ENCODE data around the gene HECW1. TPM values are rescaled to one million over a fixed set of nuclear protein-coding genes. Genes with fewer than 3 reads are reported as not detected.

HECW1 gene
- total and polyA plus RNA-seq, 2 experiments from 2014 or later: 11.0 to 21.8 TPM

DNA sequence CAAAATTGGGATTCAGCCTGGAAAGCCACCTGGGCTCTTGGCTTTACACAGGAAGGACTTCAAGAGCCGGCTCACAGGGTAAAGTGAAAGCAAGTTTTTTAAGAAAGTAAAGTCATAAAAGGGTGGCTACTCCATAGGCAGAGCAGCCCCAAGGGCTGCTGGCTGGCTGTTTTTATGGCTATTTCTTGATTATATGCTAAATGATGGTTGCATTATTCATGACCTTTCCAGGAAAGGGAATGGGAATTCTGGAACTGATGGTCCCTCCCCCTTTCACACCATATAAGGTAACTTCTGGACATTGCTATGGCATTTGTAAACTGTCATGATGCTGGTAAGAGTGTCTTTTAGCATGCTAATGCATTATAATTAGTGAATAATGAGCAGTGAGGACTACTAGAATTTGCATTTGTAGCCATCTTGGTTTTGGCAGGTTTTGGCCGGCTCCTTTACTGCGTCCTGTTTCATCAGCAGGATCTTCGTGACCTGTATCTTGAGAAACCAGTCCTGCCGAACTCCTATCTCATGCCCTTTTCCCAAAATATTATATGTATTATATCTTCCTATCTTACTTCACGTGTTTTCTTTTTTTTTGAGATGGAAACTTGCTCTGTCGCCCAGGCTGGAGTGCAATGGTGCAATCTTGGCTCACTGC is 80.5 kb downstream of the HECW1 start:
- H3K9me2 ChIP-seq (ENCODE audit: insufficient read depth): 0 out of 2 replicates have a peak, but pooled peaks cover 4% of the 10 kb centered on the region
- no peaks in the 10 kb centered on the region for H3K36me3 Mint-ChIP-seq (ENCODE audit: low read depth)
- no peaks in the 10 kb centered on the region for H3F3A ChIP-seq (replicated peaks; ENCODE audit: low read depth)

DNA sequence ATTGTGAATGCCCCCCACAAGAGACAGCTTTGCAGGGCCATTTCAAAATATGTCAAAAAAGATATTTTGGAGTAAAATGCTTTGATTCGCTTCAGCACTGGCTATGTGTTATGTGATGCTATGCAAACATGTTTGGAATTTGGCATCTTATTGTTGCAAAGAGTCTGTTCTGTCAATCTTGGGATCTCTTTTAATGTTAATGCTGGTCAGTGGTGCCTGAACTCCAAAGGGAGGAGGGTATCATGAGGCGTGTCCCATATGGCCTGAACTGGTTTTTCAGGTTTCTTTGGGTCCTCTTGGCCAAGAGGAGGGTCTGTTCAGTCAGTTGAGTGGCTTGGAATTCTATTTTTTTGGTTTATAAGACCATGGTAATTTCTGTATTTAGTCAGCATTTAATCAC is 81.4 kb downstream of the HECW1 start:
- peak overlapping the region; percentile 15 for H3K4me2 ChIP-seq
- H2AFZ ChIP-seq: no peak overlapping the region
- DNase-seq (ENCODE audit: low spot score) (peak; percentile 86), ATAC-seq (peak; percentile 81)
- no peaks in the 10 kb centered on the region for H3F3A ChIP-seq (replicated peaks; ENCODE audit: low read depth)
- peaks cover 2% of the 10 kb centered on the region for H3K27me3 Mint-ChIP-seq (ENCODE audit: insufficient read depth, low read depth, poor library complexity)
- no peaks in the 10 kb centered on the region for H3K9me3 Mint-ChIP-seq
- no peaks in the 10 kb centered on the region for H3K27me3 ChIP-seq (ENCODE audit: insufficient read depth)
- peak overlapping the region; percentile 71; the same call in 1 of the 2 replicates for H3K27ac Mint-ChIP-seq
- peaks cover 36% of the 10 kb centered on the region for H3K4me1 Mint-ChIP-seq
- no peaks in the 10 kb centered on the region for H4K20me1 ChIP-seq (replicated peaks; ENCODE audit: insufficient read depth)
- no peaks in the 10 kb centered on the region for H3K36me3 Mint-ChIP-seq (ENCODE audit: low read depth)
- no peak overlapping the region for H3K4me3 ChIP-seq
- H3K9me2 ChIP-seq (ENCODE audit: insufficient read depth): 0 out of 2 replicates have a peak, but pooled peaks cover 4% of the 10 kb centered on the region
- no peaks in the 10 kb centered on the region for H3K36me3 ChIP-seq (ENCODE audit: insufficient read depth)
- peaks cover 42% of the 10 kb centered on the region for H3K4me1 ChIP-seq (ENCODE audit: insufficient read depth)
- no peak overlapping the region; the same call in 2 of the 3 replicates for H3K4me3 Mint-ChIP-seq
- H3K79me2 ChIP-seq (replicated peaks; ENCODE audit: insufficient read depth): no peaks in the 10 kb centered on the region
- peak overlapping the region; percentile 79 for H3K27ac ChIP-seq (ENCODE audit: low read depth)
- TF ChIP-seq, protein P1, sequence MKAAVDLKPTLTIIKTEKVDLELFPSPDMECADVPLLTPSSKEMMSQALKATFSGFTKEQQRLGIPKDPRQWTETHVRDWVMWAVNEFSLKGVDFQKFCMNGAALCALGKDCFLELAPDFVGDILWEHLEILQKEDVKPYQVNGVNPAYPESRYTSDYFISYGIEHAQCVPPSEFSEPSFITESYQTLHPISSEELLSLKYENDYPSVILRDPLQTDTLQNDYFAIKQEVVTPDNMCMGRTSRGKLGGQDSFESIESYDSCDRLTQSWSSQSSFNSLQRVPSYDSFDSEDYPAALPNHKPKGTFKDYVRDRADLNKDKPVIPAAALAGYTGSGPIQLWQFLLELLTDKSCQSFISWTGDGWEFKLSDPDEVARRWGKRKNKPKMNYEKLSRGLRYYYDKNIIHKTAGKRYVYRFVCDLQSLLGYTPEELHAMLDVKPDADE (IDR thresholded peaks at IDR 0.05): no peak
- TF ChIP-seq EZH2 (IDR thresholded peaks at IDR 0.05; ENCODE audit: low read depth, unreplicated experiment): no peak
- TF ChIP-seq, protein P2, sequence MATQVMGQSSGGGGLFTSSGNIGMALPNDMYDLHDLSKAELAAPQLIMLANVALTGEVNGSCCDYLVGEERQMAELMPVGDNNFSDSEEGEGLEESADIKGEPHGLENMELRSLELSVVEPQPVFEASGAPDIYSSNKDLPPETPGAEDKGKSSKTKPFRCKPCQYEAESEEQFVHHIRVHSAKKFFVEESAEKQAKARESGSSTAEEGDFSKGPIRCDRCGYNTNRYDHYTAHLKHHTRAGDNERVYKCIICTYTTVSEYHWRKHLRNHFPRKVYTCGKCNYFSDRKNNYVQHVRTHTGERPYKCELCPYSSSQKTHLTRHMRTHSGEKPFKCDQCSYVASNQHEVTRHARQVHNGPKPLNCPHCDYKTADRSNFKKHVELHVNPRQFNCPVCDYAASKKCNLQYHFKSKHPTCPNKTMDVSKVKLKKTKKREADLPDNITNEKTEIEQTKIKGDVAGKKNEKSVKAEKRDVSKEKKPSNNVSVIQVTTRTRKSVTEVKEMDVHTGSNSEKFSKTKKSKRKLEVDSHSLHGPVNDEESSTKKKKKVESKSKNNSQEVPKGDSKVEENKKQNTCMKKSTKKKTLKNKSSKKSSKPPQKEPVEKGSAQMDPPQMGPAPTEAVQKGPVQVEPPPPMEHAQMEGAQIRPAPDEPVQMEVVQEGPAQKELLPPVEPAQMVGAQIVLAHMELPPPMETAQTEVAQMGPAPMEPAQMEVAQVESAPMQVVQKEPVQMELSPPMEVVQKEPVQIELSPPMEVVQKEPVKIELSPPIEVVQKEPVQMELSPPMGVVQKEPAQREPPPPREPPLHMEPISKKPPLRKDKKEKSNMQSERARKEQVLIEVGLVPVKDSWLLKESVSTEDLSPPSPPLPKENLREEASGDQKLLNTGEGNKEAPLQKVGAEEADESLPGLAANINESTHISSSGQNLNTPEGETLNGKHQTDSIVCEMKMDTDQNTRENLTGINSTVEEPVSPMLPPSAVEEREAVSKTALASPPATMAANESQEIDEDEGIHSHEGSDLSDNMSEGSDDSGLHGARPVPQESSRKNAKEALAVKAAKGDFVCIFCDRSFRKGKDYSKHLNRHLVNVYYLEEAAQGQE (IDR thresholded peaks at IDR 0.05; ENCODE audit: unreplicated experiment): no peak
- TF ChIP-seq, protein P3, sequence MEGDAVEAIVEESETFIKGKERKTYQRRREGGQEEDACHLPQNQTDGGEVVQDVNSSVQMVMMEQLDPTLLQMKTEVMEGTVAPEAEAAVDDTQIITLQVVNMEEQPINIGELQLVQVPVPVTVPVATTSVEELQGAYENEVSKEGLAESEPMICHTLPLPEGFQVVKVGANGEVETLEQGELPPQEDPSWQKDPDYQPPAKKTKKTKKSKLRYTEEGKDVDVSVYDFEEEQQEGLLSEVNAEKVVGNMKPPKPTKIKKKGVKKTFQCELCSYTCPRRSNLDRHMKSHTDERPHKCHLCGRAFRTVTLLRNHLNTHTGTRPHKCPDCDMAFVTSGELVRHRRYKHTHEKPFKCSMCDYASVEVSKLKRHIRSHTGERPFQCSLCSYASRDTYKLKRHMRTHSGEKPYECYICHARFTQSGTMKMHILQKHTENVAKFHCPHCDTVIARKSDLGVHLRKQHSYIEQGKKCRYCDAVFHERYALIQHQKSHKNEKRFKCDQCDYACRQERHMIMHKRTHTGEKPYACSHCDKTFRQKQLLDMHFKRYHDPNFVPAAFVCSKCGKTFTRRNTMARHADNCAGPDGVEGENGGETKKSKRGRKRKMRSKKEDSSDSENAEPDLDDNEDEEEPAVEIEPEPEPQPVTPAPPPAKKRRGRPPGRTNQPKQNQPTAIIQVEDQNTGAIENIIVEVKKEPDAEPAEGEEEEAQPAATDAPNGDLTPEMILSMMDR (conservative IDR thresholded peaks at IDR 0.05; ENCODE audit: low read depth in 2 of 2): no peak
- no peak for TF ChIP-seq POLR2AphosphoS5 (IDR thresholded peaks at IDR 0.05; ENCODE audit: low read depth)
- TF ChIP-seq JUNB (IDR thresholded peaks at IDR 0.05; ENCODE audit: unreplicated experiment): no peak
- no peak for TF ChIP-seq EZH2phosphoT487 (IDR thresholded peaks at IDR 0.05; ENCODE audit: unreplicated experiment)
- TF ChIP-seq ZNF331 (CRISPR knock-in tag; IDR thresholded peaks at IDR 0.05; ENCODE audit: low read depth): no peak
- no peak for TF ChIP-seq STAT1 (IDR thresholded peaks at IDR 0.05; ENCODE audit: unreplicated experiment)

More for the DNA sequence above, 80.5 kb downstream of the HECW1 start:
- TF ChIP-seq, protein P2 (IDR thresholded peaks at IDR 0.05; ENCODE audit: unreplicated experiment): no peak
- H3K4me2 ChIP-seq: no peak overlapping the region
- H3K4me1 Mint-ChIP-seq: peaks cover 40% of the 10 kb centered on the region
- ATAC-seq (no peak), DNase-seq (ENCODE audit: low spot score) (peak; percentile 35)
- no peak overlapping the region for H3K27ac Mint-ChIP-seq
- no peak overlapping the region for H3K4me3 ChIP-seq
- H2AFZ ChIP-seq: no peak overlapping the region
- H3K4me1 ChIP-seq (ENCODE audit: insufficient read depth): peaks cover 43% of the 10 kb centered on the region
- H3K27me3 Mint-ChIP-seq (ENCODE audit: insufficient read depth, low read depth, poor library complexity): peaks cover 2% of the 10 kb centered on the region
- H3K27me3 ChIP-seq (ENCODE audit: insufficient read depth): no peaks in the 10 kb centered on the region
- H3K4me3 Mint-ChIP-seq: no peak overlapping the region
- H3K36me3 ChIP-seq (ENCODE audit: insufficient read depth): no peaks in the 10 kb centered on the region
- H4K20me1 ChIP-seq (replicated peaks; ENCODE audit: insufficient read depth): no peaks in the 10 kb centered on the region
- no peaks in the 10 kb centered on the region for H3K79me2 ChIP-seq (replicated peaks; ENCODE audit: insufficient read depth)
- H3K9me3 Mint-ChIP-seq: no peaks in the 10 kb centered on the region
- peak overlapping the region; percentile 79 for H3K27ac ChIP-seq (ENCODE audit: low read depth)
